GM12878 (cell line): ENCODE data around the gene ELP4. TPM values are rescaled to one million over a fixed set of nuclear protein-coding genes. Genes with fewer than 3 reads are reported as not detected.
A peak's percentile ranks its signal among the peaks of the same experiment; 100 is the strongest.

Source experiments
- ATAC-seq: fragments of 200-7000 bp; cut with Tn5 transposase; 3 replicates; pipeline ENCODE4 v1.9.1; 2020; ENCODE audit warnings: mild to moderate bottlenecking, moderate library complexity
- BruUV-seq: library from RNA; stranded (reverse); fragments of 400-500 nt; replicated peaks from 2 replicates; lab custom pipeline; 2021; lab: Mats Ljungman, UMichigan
- CTCF ChIA-PET: fragments of 300-600 bp; sonication (Branson Sonifier 250); formaldehyde crosslinking; extraction: SDS; loops from one replicate; lab custom pipeline; 2021; ENCODE audit warnings: inconsistent platforms; lab: Yijun Ruan, JAX
- POLR2A ChIA-PET: fragments of 350-600 bp; formaldehyde crosslinking; extraction: SDS; loops from one replicate; lab custom pipeline; 2021; ENCODE audit warnings: inconsistent platforms; lab: Charles Lee
- RAD21 ChIA-PET: fragments of 300-600 bp; sonication (Branson Sonifier 250); formaldehyde crosslinking; loops from one replicate; lab custom pipeline; 2023; ENCODE audit warnings: antibody characterized with exemption; ENCODE audit not compliant: unreplicated experiment; lab: Charles Lee
- SMC1A ChIA-PET: fragments of 300-600 bp; sonication (Branson Sonifier 250); formaldehyde crosslinking; loops from one replicate; lab custom pipeline; 2023; ENCODE audit not compliant: unreplicated experiment, uncharacterized antibody; lab: Charles Lee
- DNase-seq: peaks from one replicate; pipeline ENCODE4 v3.0.0-alpha.2; 2011; ENCODE audit warnings: low read depth, low spot score
- FAIRE-seq: peaks from 3 replicates; lab custom pipeline; 2011; peaks lifted over from hg19 to GRCh38; lab: Jason Lieb, UNC
- H2AFZ ChIP-seq: 2 replicates; pipeline ENCODE4 v1.6.0; 2011; ENCODE audit warnings: low read depth, low read length, control low read depth; ENCODE audit not compliant: control insufficient read depth
- H3K27ac ChIP-seq: 2 replicates; pipeline ENCODE4 v1.5.1; 2011; ENCODE audit warnings: control low read depth; ENCODE audit not compliant: control insufficient read depth, insufficient read depth
- H3K27me3 ChIP-seq, 2 experiments: replicated peaks in 1 of 2; 2 replicates each; pipeline versions ENCODE4 v1.6.0 to v1.6.1; 2011; ENCODE audit warnings: low read length in 1 of 2; ENCODE audit not compliant: control insufficient read depth in 2 of 2, insufficient read depth in 2 of 2
- H3K36me3 ChIP-seq, 2 experiments: 2 replicates each; pipeline ENCODE4 v1.5.1; 2011; ENCODE audit warnings: low read length in 1 of 2; ENCODE audit not compliant: control insufficient read depth in 2 of 2, insufficient read depth in 2 of 2
- H3K4me1 ChIP-seq: 2 replicates; pipeline ENCODE4 v1.6.1; 2011; ENCODE audit warnings: mild to moderate bottlenecking, low read length, moderate library complexity, mixed read lengths; ENCODE audit not compliant: control insufficient read depth, insufficient read depth
- H3K4me2 ChIP-seq: 2 replicates; pipeline ENCODE4 v1.6.0; 2011; ENCODE audit warnings: control low read depth; ENCODE audit not compliant: control insufficient read depth, insufficient read depth
- H3K4me3 ChIP-seq: fragments of 200-600 bp; sonication (generic); 2 replicates; pipeline ENCODE4 v1.5.1; 2016
- H3K79me2 ChIP-seq: 2 replicates; pipeline ENCODE4 v1.6.0; 2011; ENCODE audit warnings: low read length; ENCODE audit not compliant: control insufficient read depth, insufficient read depth
- H3K9ac ChIP-seq: 2 replicates; pipeline ENCODE4 v1.8.0; 2011; ENCODE audit warnings: low read length, control low read depth, mixed read lengths; ENCODE audit not compliant: control insufficient read depth, insufficient read depth
- H3K9me3 ChIP-seq: replicated peaks from 3 replicates; pipeline ENCODE4 v1.5.1; 2011; ENCODE audit warnings: mild to moderate bottlenecking, low read length; ENCODE audit not compliant: control insufficient read depth, insufficient read depth
- H4K20me1 ChIP-seq: 2 replicates; pipeline ENCODE4 v1.6.0; 2011; ENCODE audit not compliant: control insufficient read depth, insufficient read depth
- ASH2L ChIP-seq: fragments of 300-600, 200-600 bp; sonication (generic); IDR thresholded peaks from 2 replicates; pipeline ENCODE4 v1.6.1; 2017; ENCODE audit warnings: low read depth, mild to moderate bottlenecking, borderline replicate concordance
- BHLHE40 ChIP-seq, 2 experiments: fragments of 450-650 bp in 1 of 2; IDR thresholded peaks; 2 replicates each; pipeline ENCODE4 v1.6.1; 2011 to 2017; ENCODE audit warnings: low read depth in 2 of 2, borderline replicate concordance in 1 of 2, improper control_type of control experiment in 1 of 2, low read length in 1 of 2, mild to moderate bottlenecking in 1 of 2
- CBX5 ChIP-seq: sonication (generic); IDR thresholded peaks from 2 replicates; pipeline ENCODE4 v1.6.1; 2016; ENCODE audit warnings: low read depth, moderate library complexity, mild to moderate bottlenecking, inconsistent platforms
- CHD2 ChIP-seq: IDR thresholded peaks from 2 replicates; pipeline ENCODE4 v1.6.1; 2011; ENCODE audit warnings: low read depth, low read length, improper control_type of control experiment, borderline replicate concordance
- DPF2 ChIP-seq: fragments of 450-650 bp; IDR thresholded peaks from 2 replicates; pipeline ENCODE4 v1.6.1; 2017; ENCODE audit warnings: mild to moderate bottlenecking
- ETV6 ChIP-seq, 2 experiments: fragments of 450-650 bp in 1 of 2; IDR thresholded peaks in 1 of 2; conservative IDR thresholded peaks in 1 of 2; 2 replicates each; pipeline ENCODE4 v1.6.1; 2014; ENCODE audit warnings: antibody characterized with exemption in 1 of 2, borderline replicate concordance in 1 of 2, low read depth in 1 of 2, mild to moderate bottlenecking in 1 of 2, moderate library complexity in 1 of 2
- LARP7 ChIP-seq: fragments of 450-650 bp; IDR thresholded peaks from 2 replicates; pipeline ENCODE4 v1.6.1; 2017; ENCODE audit warnings: mild to moderate bottlenecking
- MYB ChIP-seq: fragments of 150-350 bp; IDR thresholded peaks from 2 replicates; pipeline ENCODE4 v1.6.1; 2014; ENCODE audit warnings: mild to moderate bottlenecking, low read depth, low read length, borderline replicate concordance
- NBN ChIP-seq: fragments of 450-650 bp; IDR thresholded peaks from 2 replicates; pipeline ENCODE4 v1.6.1; 2016
- PML ChIP-seq: IDR thresholded peaks from 2 replicates; pipeline ENCODE4 v1.6.1; 2012; ENCODE audit warnings: low read length, inconsistent platforms
- REST ChIP-seq: IDR thresholded peaks from 2 replicates; pipeline ENCODE4 v1.6.1; 2012; ENCODE audit warnings: mild to moderate bottlenecking, low read depth, low read length
- RFX5 ChIP-seq: IDR thresholded peaks from 2 replicates; pipeline ENCODE4 v1.6.1; 2011; ENCODE audit warnings: low read depth, low read length, improper control_type of control experiment
- SUZ12 ChIP-seq: fragments of 200-600 bp; sonication (generic); IDR thresholded peaks from one replicate; pipeline ENCODE4 v1.6.1; 2018; ENCODE audit warnings: antibody characterized with exemption, mild to moderate bottlenecking; ENCODE audit not compliant: unreplicated experiment
- TARDBP ChIP-seq: IDR thresholded peaks from 2 replicates; pipeline ENCODE4 v1.6.1; 2016; ENCODE audit warnings: borderline replicate concordance
- YY1 ChIP-seq: IDR thresholded peaks from 2 replicates; pipeline ENCODE4 v1.6.1; 2011; ENCODE audit warnings: low read depth, mild to moderate bottlenecking, low read length
- ZBTB33 ChIP-seq: fragments of 450-650 bp; IDR thresholded peaks from 2 replicates; pipeline ENCODE4 v1.6.1; 2017; ENCODE audit warnings: mild to moderate bottlenecking
- ZNF274 ChIP-seq: IDR thresholded peaks from one replicate; pipeline ENCODE4 v1.8.0; 2011; ENCODE audit not compliant: insufficient read length, insufficient read depth
- ZSCAN29 ChIP-seq: fragments of 450-650 bp; IDR thresholded peaks from 2 replicates; pipeline ENCODE4 v1.6.1; 2017; ENCODE audit warnings: mild to moderate bottlenecking, moderate library complexity
- WGBS: methylation state at CpG from one replicate; pipeline ENCODE4 v1.1.6; 2016; ENCODE audit warnings: low lambda C conversion rate; ENCODE audit not compliant: insufficient replicate concordance, insufficient coverage; ENCODE audit errors: missing lambda C conversion rate; 5-methylcytosine and 5-hydroxymethylcytosine counted together
- in situ Hi-C: fragments of 300-500 bp; cut with MboI; formaldehyde crosslinking; loops from 9 replicates; pipeline ENCODE4 v1.14.3; 2018; ENCODE audit warnings: mixed read lengths
- intact Hi-C: fragments of 100-400 bp; cut with micrococcal nuclease; formaldehyde crosslinking; loops from one replicate; pipeline ENCODE4 v1.14.2; 2022; ENCODE audit not compliant: unreplicated experiment
- polyA plus RNA-seq, 11 experiments: library from polyadenylated mRNA; depleted of rRNA in 4 of 11; unstranded in 6 of 11; stranded (reverse) in 5 of 11; fragments of >200 nt; fragmentation: Nextera tagmentation in 4 of 11; fragmentation: Illumina TruSeq in 1 of 11; extraction: Ambion mirVana in 4 of 11; extraction: Trizol in 1 of 11; gene quantifications; 1 replicate in 1 of 11; 2 replicates in 10 of 11; pipeline versions ENCODE4 v1.2.1 to v1.2.3, GENCODE V29; 2011 to 2016; ENCODE audit warnings: inconsistent platforms in 2 of 11, missing spikeins in 2 of 11, low read depth in 1 of 11
- total RNA-seq, 4 experiments: library from RNA; depleted of rRNA in 3 of 4; stranded (reverse); fragments of >200 nt in 3 of 4; fragmentation: Illumina TruSeq in 1 of 4; extraction: Trizol in 1 of 4; gene quantifications; 2 replicates each; pipeline versions ENCODE4 v1.2.1 to v1.2.3, GENCODE V29; 2013 to 2021

Gene ELP4
- total and polyA plus RNA-seq, 10 of the 15 experiments (the other 5 are each of a cell fraction or from before 2014, with no cell fraction given): 17.7 to 36.1 (median 27.0) TPM

- Histone ChIP-seq H3K27ac (no peak overlapping the region), H3K4me3 (no peak overlapping the region), H3K4me2 (no peak overlapping the region), H4K20me1 (no peaks in the 10 kb centered on the region), H3K27me3 (no peaks in the 10 kb centered on the region), H3K9me3 (no peaks in the 10 kb centered on the region), H3K4me1 (no peaks in the 10 kb centered on the region), H2AFZ (no peak overlapping the region), H3K79me2 (no peaks in the 10 kb centered on the region), H3K36me3 (peaks cover 0 to 2% of the 10 kb centered on the region in 2 experiments; a peak in 1 of 4 replicates), H3K9ac (no peak overlapping the region)
- RAD21 ChIA-PET: interaction anchor here (1.8 kb wide), 1 partner anchor 10 kb away, joined by 4 read pairs; no protein-coding TSS in a partner anchor
- DNase-seq (no peak), FAIRE-seq (peak; percentile 47), ATAC-seq (no peak)
- POLR2A ChIA-PET: no interaction called here
- intact Hi-C loops (no loop called here), in situ Hi-C loops (no loop called here)
- 100% methylated on average over 1 of the region's 1 CpG for WGBS
- no TSS peak for BruUV-seq
- TF ChIP-seq DPF2 (no peak), LARP7 (no peak), YY1 (no peak), CBX5 (no peak), PML (no peak), BHLHE40 (IDR thresholded peaks at IDR 0.05; ENCODE audit: borderline replicate concordance in 1 of 2, low read depth in 2 of 2, low read length in 1 of 2) (no peak), ZNF274 (no peak), ETV6 (conservative IDR thresholded peaks at IDR 0.05 in 1 of 2, IDR thresholded peaks at IDR 0.05 in 1 of 2; ENCODE audit: borderline replicate concordance in 1 of 2, low read depth in 1 of 2) (no peak), NBN (no peak), CHD2 (no peak), ASH2L (no peak), ZBTB33 (no peak), RFX5 (no peak), SUZ12 (no peak), TARDBP (no peak), MYB (no peak), REST (no peak), ZSCAN29 (no peak)
- CTCF ChIA-PET: interaction anchor here (0.6 to 4.5 kb wide), 2 partner anchors 12 to 233 kb away, joined by 4 to 34 read pairs; no protein-coding TSS in a partner anchor
- SMC1A ChIA-PET: interaction anchor here (0.9 to 1.5 kb wide), 2 partner anchors 11 to 13 kb away, joined by 4 to 5 read pairs; no protein-coding TSS in a partner anchor
These were observed 118.5 kb downstream of the ELP4 start for GRCh38 chr11:31628111-31628510.
